Loucy (cell line): ENCODE results near the gene MIB1.

Experiments used
- CTCF ChIP-seq: fragments of 200-600 bp; sonication (generic); conservative IDR thresholded peaks from 2 replicates; pipeline ENCODE4 v1.5.1; 2014; ENCODE audit warnings: mild to moderate bottlenecking, antibody characterized with exemption, low read length
- EZH2phosphoT487 ChIP-seq: fragments of 200-600 bp; IDR thresholded peaks from 2 replicates; pipeline ENCODE4 v1.6.1; 2018; ENCODE audit warnings: antibody characterized with exemption, mild to moderate bottlenecking, moderate library complexity, borderline replicate concordance

GRCh38 chr18:21855432-21855831 is 114.8 kb downstream of the MIB1 start:
- TF ChIP-seq CTCF (no peak), EZH2phosphoT487 (no peak)
